Retinal pigment epithelial cell (primary cell): ENCODE data around the gene CPVL.

ENCODE experiments used
- DNase-seq: peaks from one replicate; pipeline ENCODE4 v3.0.0-alpha.2; 2010; ENCODE audit warnings: low read depth
- H3K4me3 ChIP-seq: 2 replicates; pipeline ENCODE4 v1.5.1; 2011; ENCODE audit warnings: mild to moderate bottlenecking, low read length, control low read depth, moderate library complexity
- CTCF ChIP-seq: conservative IDR thresholded peaks from 2 replicates; pipeline ENCODE4 v1.5.1; 2011; ENCODE audit warnings: low read depth, low read length, control low read depth, inconsistent platforms

CPVL gene

GRCh38 chr7:29170781-29171180, 24.4 kb upstream of the CPVL start:
- no peak overlapping the region for H3K4me3 ChIP-seq
- TF ChIP-seq CTCF, result no peak
- no peak for DNase-seq

- TF ChIP-seq CTCF, result no peak
- no peak for DNase-seq
These were observed 21.4 kb upstream of the CPVL start for GRCh38 chr7:29167721-29168120.

GRCh38 chr7:29163854-29164253, 17.5 kb upstream of the CPVL start:
- DNase-seq, result no peak
- TF ChIP-seq CTCF, result no peak
- no peak overlapping the region for H3K4me3 ChIP-seq

More at GRCh38 chr7:29167721-29168120, 21.4 kb upstream of the CPVL start:
- no peak overlapping the region for H3K4me3 ChIP-seq

GRCh38 chr7:29162577-29162976, 16.2 kb upstream of the CPVL start:
- no peak for TF ChIP-seq CTCF
- no peak overlapping the region for H3K4me3 ChIP-seq
- no peak for DNase-seq

GRCh38 chr7:29161231-29161630, 14.9 kb upstream of the CPVL start:
- no peak overlapping the region for H3K4me3 ChIP-seq
- TF ChIP-seq CTCF, result no peak
- no peak for DNase-seq

DNA sequence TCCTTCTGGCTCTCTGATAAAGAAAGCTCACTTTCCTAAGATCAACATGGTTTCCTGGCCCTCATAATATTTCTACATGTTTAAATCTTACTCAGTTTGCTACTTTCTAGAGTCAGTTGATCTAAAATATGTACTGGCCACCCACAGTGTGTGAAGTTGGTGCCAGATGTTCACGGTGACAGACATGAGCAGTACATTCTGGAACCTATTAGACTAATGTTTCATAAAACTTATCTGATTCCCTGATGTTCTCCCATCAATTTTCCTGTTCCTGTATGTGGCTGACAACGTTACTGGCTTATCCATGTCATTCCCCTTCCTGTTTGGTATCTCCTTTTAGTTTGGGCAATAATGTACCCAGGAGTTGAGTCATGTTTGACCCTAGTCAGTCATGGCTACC, 13.7 kb upstream of the CPVL start:
- DNase-seq, result no peak
- no peak overlapping the region for H3K4me3 ChIP-seq
- no peak for TF ChIP-seq CTCF

- no peak overlapping the region for H3K4me3 ChIP-seq
- no peak for DNase-seq
- TF ChIP-seq CTCF, result no peak
These were observed 12.6 kb upstream of the CPVL start for GRCh38 chr7:29158795-29159423.
